ENCODE data around the gene SRSF9. TPM values are rescaled to one million over a fixed set of nuclear protein-coding genes. Genes with fewer than 3 reads are reported as not detected.
A peak's percentile ranks its signal among the peaks of the same experiment; 100 is the strongest.

Gene SRSF9
- total RNA-seq, 4 donors from 2014 or later, result 64.5 to 107 (median 79.9) TPM

DNA sequence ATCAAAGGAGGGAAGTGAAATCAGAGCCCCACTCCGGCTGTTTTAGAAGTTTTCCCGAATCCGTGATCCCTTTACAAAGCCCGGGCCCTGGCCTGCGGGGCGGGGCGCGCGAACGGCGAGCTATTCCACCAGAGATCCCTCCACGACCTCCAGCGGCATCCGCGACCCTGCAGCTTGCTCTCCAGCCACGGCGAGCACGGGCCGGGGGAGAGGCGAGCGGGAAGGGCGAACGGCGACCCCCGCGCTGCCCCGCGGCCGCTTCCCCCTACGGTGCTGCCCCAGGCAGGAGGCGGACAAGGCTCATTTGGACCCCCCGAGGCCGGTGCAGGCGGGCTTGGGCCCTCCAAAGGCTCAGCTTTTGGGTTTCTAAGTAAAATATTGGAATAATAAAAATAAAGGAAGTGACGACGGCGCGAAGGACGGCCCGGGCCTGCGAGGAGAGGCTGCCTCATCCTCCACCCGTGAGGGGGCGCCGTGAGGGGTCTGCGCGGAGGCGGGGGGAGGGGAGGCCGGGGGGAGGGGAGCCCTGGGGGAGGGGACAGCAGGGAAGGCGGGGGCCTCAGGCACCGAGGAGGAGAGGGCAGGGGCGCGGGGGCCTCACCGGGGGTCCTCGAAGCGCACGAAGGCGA, 613 bp downstream of the SRSF9 start:
- Histone ChIP-seq H3K27me3 (no peaks in the 10 kb centered on the region), H3K36me3 (peaks cover 15% of the 10 kb centered on the region in 2 donors), H3K4me1 (peaks cover 11 to 12% of the 10 kb centered on the region in 2 donors), H3K4me3 (replicated peaks in 1 of 3) (peak overlapping the region; percentile 63 to 91 (median 87)), H3K9me3 (no peaks in the 10 kb centered on the region), H3K27ac (peak overlapping the region; percentile 80 to 88 (median 86))
- 1 to 2% methylated on average over 18 to 34 of the region's 57 CpGs for WGBS, 2 donors
- TF ChIP-seq POLR2A (IDR thresholded peaks at IDR 0.05), result no peak
- TF ChIP-seq, protein P1, sequence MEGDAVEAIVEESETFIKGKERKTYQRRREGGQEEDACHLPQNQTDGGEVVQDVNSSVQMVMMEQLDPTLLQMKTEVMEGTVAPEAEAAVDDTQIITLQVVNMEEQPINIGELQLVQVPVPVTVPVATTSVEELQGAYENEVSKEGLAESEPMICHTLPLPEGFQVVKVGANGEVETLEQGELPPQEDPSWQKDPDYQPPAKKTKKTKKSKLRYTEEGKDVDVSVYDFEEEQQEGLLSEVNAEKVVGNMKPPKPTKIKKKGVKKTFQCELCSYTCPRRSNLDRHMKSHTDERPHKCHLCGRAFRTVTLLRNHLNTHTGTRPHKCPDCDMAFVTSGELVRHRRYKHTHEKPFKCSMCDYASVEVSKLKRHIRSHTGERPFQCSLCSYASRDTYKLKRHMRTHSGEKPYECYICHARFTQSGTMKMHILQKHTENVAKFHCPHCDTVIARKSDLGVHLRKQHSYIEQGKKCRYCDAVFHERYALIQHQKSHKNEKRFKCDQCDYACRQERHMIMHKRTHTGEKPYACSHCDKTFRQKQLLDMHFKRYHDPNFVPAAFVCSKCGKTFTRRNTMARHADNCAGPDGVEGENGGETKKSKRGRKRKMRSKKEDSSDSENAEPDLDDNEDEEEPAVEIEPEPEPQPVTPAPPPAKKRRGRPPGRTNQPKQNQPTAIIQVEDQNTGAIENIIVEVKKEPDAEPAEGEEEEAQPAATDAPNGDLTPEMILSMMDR (IDR thresholded peaks at IDR 0.05), result no peak
- DNase-seq, result peak; percentile 28 to 38
- intact Hi-C loops (cut with DNase I), result no loop called here

- H3K4me1 ChIP-seq, result peaks cover 11 to 12% of the 10 kb centered on the region in 2 donors
- peak overlapping the region; percentile 80 to 88 (median 86) for H3K27ac ChIP-seq
- no peaks in the 10 kb centered on the region for H3K9me3 ChIP-seq
- peaks cover 20 to 21% of the 10 kb centered on the region in 2 donors for H3K36me3 ChIP-seq
- peak; percentile 41 to 50 for DNase-seq
- peak overlapping the region; percentile 6 to 91 (median 87) for H3K4me3 ChIP-seq (replicated peaks in 1 of 3)
- TF ChIP-seq POLR2A (IDR thresholded peaks at IDR 0.05), result no peak
- TF ChIP-seq, protein P1 (IDR thresholded peaks at IDR 0.05), result no peak
- 2% methylated on average over 19 to 23 of the region's 23 CpGs for WGBS, 2 donors
- no peaks in the 10 kb centered on the region for H3K27me3 ChIP-seq
- intact Hi-C loops (cut with DNase I), result no loop called here
These were observed 1.2 kb downstream of the SRSF9 start for GRCh38 chr12:120468325-120468820.

- WGBS, 2 donors, result 93 to 95% methylated on average over 6 of the region's 6 CpGs
These were observed 2.1 kb downstream of the SRSF9 start for GRCh38 chr12:120467439-120467838.

DNA sequence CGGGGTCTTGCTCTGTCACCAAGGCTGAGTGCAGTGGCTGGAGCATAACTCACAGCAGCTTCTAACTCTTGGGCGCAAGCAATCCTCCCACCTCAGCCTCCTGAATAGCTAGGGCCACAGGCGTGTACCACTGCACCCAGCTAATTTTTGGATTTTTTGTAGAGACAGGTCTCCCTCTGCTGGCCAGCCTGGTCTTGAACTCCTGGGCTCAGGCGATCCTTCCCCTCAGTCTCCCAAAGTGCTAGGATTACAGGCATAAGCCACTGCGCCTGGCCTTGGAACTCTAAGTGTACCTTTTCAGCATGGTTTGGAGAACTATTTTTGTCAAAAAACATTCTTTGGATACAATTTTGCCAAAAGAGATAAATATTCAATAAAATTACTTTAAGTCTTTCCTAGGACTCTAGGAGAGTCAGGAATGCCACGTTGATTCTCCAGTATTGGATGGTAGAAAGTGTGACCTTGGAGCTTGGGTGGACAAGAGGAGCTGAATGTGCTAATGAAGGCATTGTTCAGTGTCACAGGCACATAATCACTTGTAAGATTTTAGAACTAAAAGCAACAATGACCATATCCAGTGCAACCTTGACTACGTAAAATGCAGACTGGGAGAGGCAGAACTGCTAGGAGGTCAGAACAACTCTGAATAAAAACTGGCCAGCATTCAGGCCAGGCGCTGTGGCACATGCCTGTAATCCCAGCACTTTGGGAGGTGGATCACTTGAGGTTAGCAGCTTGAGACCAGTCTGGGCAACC, 2.8 kb downstream of the SRSF9 start:
- no peaks in the 10 kb centered on the region for H3K27me3 ChIP-seq

More at GRCh38 chr12:120467439-120467838, 2.1 kb downstream of the SRSF9 start:
- Histone ChIP-seq H3K27me3 (no peaks in the 10 kb centered on the region), H3K36me3 (peaks cover 30% of the 10 kb centered on the region in 2 donors), H3K9me3 (no peaks in the 10 kb centered on the region), H3K27ac (no peak overlapping the region), H3K4me3 (replicated peaks in 1 of 3) (no peak overlapping the region), H3K4me1 (peaks cover 11 to 12% of the 10 kb centered on the region in 2 donors)
- intact Hi-C loops (cut with DNase I), result no loop called here
- no peak for DNase-seq
- TF ChIP-seq POLR2A (IDR thresholded peaks at IDR 0.05), result no peak
- TF ChIP-seq, protein P1 (IDR thresholded peaks at IDR 0.05), result no peak

More for the DNA sequence above, 2.8 kb downstream of the SRSF9 start:
- Histone ChIP-seq H3K9me3 (no peaks in the 10 kb centered on the region), H3K27ac (no peak overlapping the region), H3K4me3 (replicated peaks in 1 of 3) (no peak overlapping the region), H3K4me1 (peaks cover 11 to 12% of the 10 kb centered on the region in 2 donors), H3K36me3 (peaks cover 36 to 37% of the 10 kb centered on the region in 2 donors)
- whole genome bisulfite sequencing, 2 donors, result 74 to 77% methylated on average over 8 of the region's 8 CpGs
- no peak for TF ChIP-seq POLR2A (IDR thresholded peaks at IDR 0.05)
- TF ChIP-seq, protein P1 (IDR thresholded peaks at IDR 0.05), result peak in 3 of 6 experiments; percentile 23 to 46 (median 25)
- intact Hi-C loops (cut with DNase I), result no loop called here
- peak; percentile 20 for DNase-seq
